K562 (cell line): ENCODE data around the gene ASB18.

Source experiments
- FOXM1 ChIP-seq, 2 experiments: fragments of 450-650 bp in 1 of 2; sonication (generic) in 1 of 2; formaldehyde crosslinking in 1 of 2; IDR thresholded peaks; 2 replicates each; pipeline versions ENCODE4 v1.6.1 to v1.9.0; 2017 to 2022; ENCODE audit warnings: low read depth in 2 of 2, mild to moderate bottlenecking in 2 of 2, missing genetic modification reagents in 1 of 2, moderate library complexity in 1 of 2
- RB1 ChIP-seq: fragments of 450-650 bp; IDR thresholded peaks from 2 replicates; pipeline ENCODE4 v1.6.1; 2017; ENCODE audit warnings: low read depth, mild to moderate bottlenecking
- ZNF77 ChIP-seq: fragments of 250-450 bp; sonication (Bioruptor Pico); IDR thresholded peaks from 2 replicates; pipeline ENCODE4 v1.5.0; 2020

GRCh38 chr2:236161082-236161462 lies 103.1 kb downstream of the ASB18 start:
- no peak for TF ChIP-seq FOXM1 (IDR thresholded peaks at IDR 0.05; ENCODE audit: low read depth)
- no peak for TF ChIP-seq FOXM1 (CRISPR knock-in tag; IDR thresholded peaks at IDR 0.05; ENCODE audit: low read depth)
- no peak for TF ChIP-seq ZNF77 (CRISPR knock-in tag)
- TF ChIP-seq RB1, result no peak
